Measurements from ENCODE around the gene COX7A2. TPM values are rescaled to one million over a fixed set of nuclear protein-coding genes. Genes with fewer than 3 reads are reported as not detected.

COX7A2 gene
- total and polyA plus RNA-seq, 2 of the 13 experiments (the other 11 are each of a cell fraction or from before 2014, with no cell fraction given), result 407 to 556 TPM

- TF ChIP-seq KMT2B (CRISPR knock-in tag; IDR thresholded peaks at IDR 0.05) (peak; percentile 97), ZNF3 (CRISPR knock-in tag; IDR thresholded peaks at IDR 0.05) (no peak), NAIF1 (CRISPR knock-in tag; IDR thresholded peaks at IDR 0.05; ENCODE audit: borderline replicate concordance) (peak; percentile 88), HDAC1 (CRISPR knock-in tag; IDR thresholded peaks at IDR 0.05) (peak; percentile 70), MED8 (CRISPR knock-in tag; IDR thresholded peaks at IDR 0.05; ENCODE audit: insufficient replicate concordance) (no peak), ATF7 (IDR thresholded peaks at IDR 0.05) (no peak), ATF7 (CRISPR knock-in tag; IDR thresholded peaks at IDR 0.05) (0 out of 2 replicates have a peak, but pooled peaks have one; percentile 25), ZBTB8A (CRISPR knock-in tag; IDR thresholded peaks at IDR 0.05; ENCODE audit: borderline replicate concordance, low read depth) (no peak), TBX2 (CRISPR knock-in tag; IDR thresholded peaks at IDR 0.05; ENCODE audit: borderline replicate concordance) (peak; percentile 72; the same call in 1 of the 2 replicates), MAF1 (CRISPR knock-in tag; IDR thresholded peaks at IDR 0.05; ENCODE audit: borderline replicate concordance) (0 out of 2 replicates have a peak, but pooled peaks have one; percentile 52), CREM (IDR thresholded peaks at IDR 0.05) (peak; percentile 91), CREM (CRISPR knock-in tag; IDR thresholded peaks at IDR 0.05) (no peak), NONO (IDR thresholded peaks at IDR 0.05) (no peak), NONO (CRISPR knock-in tag; conservative IDR thresholded peaks at IDR 0.05) (peak; percentile 87), PHF8 (CRISPR knock-in tag; IDR thresholded peaks at IDR 0.05) (peak; percentile 86), ZKSCAN8 (CRISPR knock-in tag; IDR thresholded peaks at IDR 0.05; ENCODE audit: borderline replicate concordance) (peak; percentile 58; the same call in 1 of the 2 replicates), AGO1 (IDR thresholded peaks at IDR 0.05; ENCODE audit: low read depth, low read length, poor library complexity, severe bottlenecking) (no peak), ZNF275 (CRISPR knock-in tag; IDR thresholded peaks at IDR 0.05; ENCODE audit: borderline replicate concordance) (peak; percentile 68; the same call in 1 of the 2 replicates)
- TF ChIP-seq, protein P1, sequence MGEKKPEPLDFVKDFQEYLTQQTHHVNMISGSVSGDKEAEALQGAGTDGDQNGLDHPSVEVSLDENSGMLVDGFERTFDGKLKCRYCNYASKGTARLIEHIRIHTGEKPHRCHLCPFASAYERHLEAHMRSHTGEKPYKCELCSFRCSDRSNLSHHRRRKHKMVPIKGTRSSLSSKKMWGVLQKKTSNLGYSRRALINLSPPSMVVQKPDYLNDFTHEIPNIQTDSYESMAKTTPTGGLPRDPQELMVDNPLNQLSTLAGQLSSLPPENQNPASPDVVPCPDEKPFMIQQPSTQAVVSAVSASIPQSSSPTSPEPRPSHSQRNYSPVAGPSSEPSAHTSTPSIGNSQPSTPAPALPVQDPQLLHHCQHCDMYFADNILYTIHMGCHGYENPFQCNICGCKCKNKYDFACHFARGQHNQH (CRISPR knock-in tag; IDR thresholded peaks at IDR 0.05), result peak; percentile 85
- TF ChIP-seq, protein P2, sequence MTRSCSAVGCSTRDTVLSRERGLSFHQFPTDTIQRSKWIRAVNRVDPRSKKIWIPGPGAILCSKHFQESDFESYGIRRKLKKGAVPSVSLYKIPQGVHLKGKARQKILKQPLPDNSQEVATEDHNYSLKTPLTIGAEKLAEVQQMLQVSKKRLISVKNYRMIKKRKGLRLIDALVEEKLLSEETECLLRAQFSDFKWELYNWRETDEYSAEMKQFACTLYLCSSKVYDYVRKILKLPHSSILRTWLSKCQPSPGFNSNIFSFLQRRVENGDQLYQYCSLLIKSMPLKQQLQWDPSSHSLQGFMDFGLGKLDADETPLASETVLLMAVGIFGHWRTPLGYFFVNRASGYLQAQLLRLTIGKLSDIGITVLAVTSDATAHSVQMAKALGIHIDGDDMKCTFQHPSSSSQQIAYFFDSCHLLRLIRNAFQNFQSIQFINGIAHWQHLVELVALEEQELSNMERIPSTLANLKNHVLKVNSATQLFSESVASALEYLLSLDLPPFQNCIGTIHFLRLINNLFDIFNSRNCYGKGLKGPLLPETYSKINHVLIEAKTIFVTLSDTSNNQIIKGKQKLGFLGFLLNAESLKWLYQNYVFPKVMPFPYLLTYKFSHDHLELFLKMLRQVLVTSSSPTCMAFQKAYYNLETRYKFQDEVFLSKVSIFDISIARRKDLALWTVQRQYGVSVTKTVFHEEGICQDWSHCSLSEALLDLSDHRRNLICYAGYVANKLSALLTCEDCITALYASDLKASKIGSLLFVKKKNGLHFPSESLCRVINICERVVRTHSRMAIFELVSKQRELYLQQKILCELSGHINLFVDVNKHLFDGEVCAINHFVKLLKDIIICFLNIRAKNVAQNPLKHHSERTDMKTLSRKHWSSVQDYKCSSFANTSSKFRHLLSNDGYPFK (CRISPR knock-in tag; IDR thresholded peaks at IDR 0.05; ENCODE audit: borderline replicate concordance), result peak; percentile 84; the same call in 1 of the 2 replicates
These were observed at the start of gene COX7A2 (continued) for GRCh38 chr6:75243333-75244062.

All from HepG2 (cell line).